Measurements from ENCODE around the gene MYH9. TPM values are rescaled to one million over a fixed set of nuclear protein-coding genes. Genes with fewer than 3 reads are reported as not detected.

The MYH9 gene
- total RNA-seq, 4 donors from 2014 or later = 215 to 1,171 (median 400) TPM

DNA sequence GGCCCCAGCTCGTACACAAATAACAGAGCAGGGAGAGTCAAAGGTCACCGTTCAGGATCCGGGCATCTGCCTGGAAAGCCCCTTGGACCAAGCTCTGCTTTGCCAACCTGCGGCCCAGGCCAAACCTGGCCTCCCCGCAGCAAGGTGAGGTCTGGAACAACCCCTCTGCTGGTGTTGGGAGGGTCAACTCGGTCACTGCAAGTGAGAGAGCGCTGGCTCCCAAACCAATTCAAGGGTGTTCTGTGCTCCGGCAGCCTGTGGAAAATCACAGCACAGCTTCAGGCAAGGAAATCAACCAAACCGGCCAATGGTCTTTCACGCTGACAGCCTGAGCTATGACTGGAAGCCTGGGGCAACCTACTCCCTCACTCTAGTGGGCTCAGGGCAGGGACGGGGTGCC is 63.4 kb downstream of the MYH9 start:
- H3K4me3 ChIP-seq = no peak overlapping the region
- H3K27me3 ChIP-seq = no peaks in the 10 kb centered on the region
- no peaks in the 10 kb centered on the region for H3K9me3 ChIP-seq
- peak overlapping the region; percentile 95 to 100 for H3K27ac ChIP-seq
- DNase-seq = no peak
- H3K4me1 ChIP-seq = peaks cover 36 to 46% of the 10 kb centered on the region in 2 donors
- no peaks in the 10 kb centered on the region for H3K36me3 ChIP-seq
- intact Hi-C loops (cut with DNase I; ENCODE audit: low total_unique reads) = loop anchor here (10.0 kb wide), 1 partner anchor 140 kb away; no protein-coding TSS in a partner anchor
- TF ChIP-seq CTCF (IDR thresholded peaks at IDR 0.05) (no peak), POLR2A (IDR thresholded peaks at IDR 0.05) (no peak)

GRCh38 chr22:36323855-36324331 is 63.9 kb downstream of the MYH9 start:
- Histone ChIP-seq H3K27me3 (no peaks in the 10 kb centered on the region), H3K27ac (peak overlapping the region; percentile 95 to 100), H3K9me3 (no peaks in the 10 kb centered on the region), H3K4me3 (no peak overlapping the region), H3K4me1 (peaks cover 31 to 40% of the 10 kb centered on the region in 2 donors), H3K36me3 (no peaks in the 10 kb centered on the region)
- intact Hi-C loops (cut with DNase I; ENCODE audit: low total_unique reads) = loop anchor here (10.0 kb wide), 1 partner anchor 141 kb away; no protein-coding TSS in a partner anchor
- DNase-seq = peak; percentile 57 to 68
- TF ChIP-seq POLR2A (IDR thresholded peaks at IDR 0.05) (no peak), CTCF (IDR thresholded peaks at IDR 0.05) (no peak)

- H3K27ac ChIP-seq = peak overlapping the region; percentile 95 to 100
- TF ChIP-seq POLR2A (IDR thresholded peaks at IDR 0.05) = no peak
- TF ChIP-seq CTCF (IDR thresholded peaks at IDR 0.05) = peak in 1 of 4 experiments; percentile 5
- H3K9me3 ChIP-seq = no peaks in the 10 kb centered on the region
- no peaks in the 10 kb centered on the region for H3K36me3 ChIP-seq
- DNase-seq = peak; percentile 74 to 84
- H3K27me3 ChIP-seq = no peaks in the 10 kb centered on the region
- H3K4me3 ChIP-seq = no peak overlapping the region
- intact Hi-C loops (cut with DNase I; ENCODE audit: low total_unique reads) = loop anchor here (10.0 kb wide), 1 partner anchor 141 kb away; no protein-coding TSS in a partner anchor
- H3K4me1 ChIP-seq = peaks cover 26 to 36% of the 10 kb centered on the region in 2 donors
These were observed 64.4 kb downstream of the MYH9 start for GRCh38 chr22:36323182-36323854.

- Histone ChIP-seq H3K27me3 (no peaks in the 10 kb centered on the region), H3K4me1 (peaks cover 19 to 29% of the 10 kb centered on the region in 2 donors), H3K27ac (peak overlapping the region; percentile 95 to 100), H3K9me3 (no peaks in the 10 kb centered on the region), H3K4me3 (no peak overlapping the region), H3K36me3 (no peaks in the 10 kb centered on the region)
- DNase-seq = no peak
- intact Hi-C loops (cut with DNase I; ENCODE audit: low total_unique reads) = loop anchor here (10.0 kb wide), 1 partner anchor 142 kb away; no protein-coding TSS in a partner anchor
- TF ChIP-seq POLR2A (IDR thresholded peaks at IDR 0.05) = no peak
- no peak for TF ChIP-seq CTCF (IDR thresholded peaks at IDR 0.05)
These were observed 65.2 kb downstream of the MYH9 start for GRCh38 chr22:36322602-36322915.
